ENCODE measurements around the gene C16orf74.

Gene C16orf74

DNA sequence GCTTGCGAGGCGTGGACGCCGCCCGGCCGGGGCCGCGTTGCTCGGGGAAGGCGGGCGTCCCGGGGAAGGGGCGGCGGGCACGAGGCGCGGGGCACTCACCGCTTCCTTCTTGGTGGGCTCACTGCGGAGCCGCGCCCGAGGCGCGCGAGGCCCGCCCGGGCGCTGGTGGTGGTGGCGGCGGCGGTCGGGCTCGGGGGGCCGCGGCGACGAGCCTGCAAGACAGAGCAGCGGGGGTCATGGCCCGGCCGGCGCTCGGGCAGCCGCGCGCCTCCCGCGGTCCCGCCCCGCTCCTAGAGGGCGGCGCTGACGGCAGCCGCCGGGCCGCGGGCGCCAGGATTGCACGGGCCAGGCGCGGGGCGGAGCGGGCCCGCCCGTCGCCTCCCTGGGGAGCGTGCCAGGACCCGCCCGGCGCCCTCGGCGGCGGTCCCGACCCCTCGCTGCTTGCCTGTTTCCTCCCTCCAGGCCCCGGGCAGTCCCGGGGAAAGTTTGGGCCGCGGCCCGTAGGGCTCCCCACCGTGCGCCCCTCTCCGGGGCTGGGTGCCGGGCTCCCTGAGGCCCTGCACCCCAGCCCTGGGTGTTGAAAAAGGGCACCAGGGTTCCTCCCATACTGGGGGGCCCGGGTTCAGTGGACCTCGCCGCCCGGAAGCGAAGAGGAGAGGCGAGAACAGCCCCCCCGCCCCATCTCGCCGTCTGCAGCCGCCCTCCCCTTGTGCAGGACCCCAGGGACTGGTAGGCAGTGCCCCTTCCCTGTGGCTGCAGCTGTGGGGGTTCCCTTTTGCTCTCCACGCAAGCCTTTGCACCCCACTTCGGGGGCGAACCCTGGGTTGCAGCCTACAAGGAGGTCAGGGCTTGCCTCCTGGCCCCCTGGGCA lies at the start of gene C16orf74:
C16orf74 (minus strand) TSS at position 270 of the 871 bp plus-strand sequence. CDS start 15,879 bp downstream, outside the sequence.
- DNase-seq (ENCODE audit: low read depth in 1 of 2, low spot score in 1 of 2) = peak; percentile 91 to 98
- TF ChIP-seq JUND (IDR thresholded peaks at IDR 0.05; ENCODE audit: low read depth) = no peak
- in situ Hi-C loops (cut with HindIII; ENCODE audit: low pct_unique_long_range_greater_than_20kb, low sequenced_read_pairs) = no loop called here

DNA sequence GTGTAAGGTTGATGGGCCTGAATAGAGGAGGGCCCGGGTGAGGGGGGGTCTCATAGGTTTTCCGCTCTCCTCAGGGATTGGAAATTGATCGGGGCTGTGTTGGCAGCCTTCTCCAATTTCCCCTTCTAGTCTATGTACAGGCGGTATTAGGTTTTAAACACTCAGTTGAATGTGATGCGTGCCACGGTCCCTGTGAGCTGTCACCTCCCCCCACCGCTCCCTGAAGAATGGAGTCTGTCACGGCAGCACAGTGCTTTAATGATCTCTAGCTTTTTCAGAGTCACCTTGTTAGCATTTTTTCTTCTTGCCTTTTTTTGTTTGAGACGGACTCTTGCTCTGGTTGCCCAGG lies 49.4 kb upstream of the C16orf74 start:
- no peak for TF ChIP-seq JUND (IDR thresholded peaks at IDR 0.05; ENCODE audit: low read depth)
- DNase-seq (ENCODE audit: low read depth in 1 of 2, low spot score in 1 of 2) = no peak
- in situ Hi-C loops (cut with HindIII; ENCODE audit: low pct_unique_long_range_greater_than_20kb, low sequenced_read_pairs) = no loop called here

DNA sequence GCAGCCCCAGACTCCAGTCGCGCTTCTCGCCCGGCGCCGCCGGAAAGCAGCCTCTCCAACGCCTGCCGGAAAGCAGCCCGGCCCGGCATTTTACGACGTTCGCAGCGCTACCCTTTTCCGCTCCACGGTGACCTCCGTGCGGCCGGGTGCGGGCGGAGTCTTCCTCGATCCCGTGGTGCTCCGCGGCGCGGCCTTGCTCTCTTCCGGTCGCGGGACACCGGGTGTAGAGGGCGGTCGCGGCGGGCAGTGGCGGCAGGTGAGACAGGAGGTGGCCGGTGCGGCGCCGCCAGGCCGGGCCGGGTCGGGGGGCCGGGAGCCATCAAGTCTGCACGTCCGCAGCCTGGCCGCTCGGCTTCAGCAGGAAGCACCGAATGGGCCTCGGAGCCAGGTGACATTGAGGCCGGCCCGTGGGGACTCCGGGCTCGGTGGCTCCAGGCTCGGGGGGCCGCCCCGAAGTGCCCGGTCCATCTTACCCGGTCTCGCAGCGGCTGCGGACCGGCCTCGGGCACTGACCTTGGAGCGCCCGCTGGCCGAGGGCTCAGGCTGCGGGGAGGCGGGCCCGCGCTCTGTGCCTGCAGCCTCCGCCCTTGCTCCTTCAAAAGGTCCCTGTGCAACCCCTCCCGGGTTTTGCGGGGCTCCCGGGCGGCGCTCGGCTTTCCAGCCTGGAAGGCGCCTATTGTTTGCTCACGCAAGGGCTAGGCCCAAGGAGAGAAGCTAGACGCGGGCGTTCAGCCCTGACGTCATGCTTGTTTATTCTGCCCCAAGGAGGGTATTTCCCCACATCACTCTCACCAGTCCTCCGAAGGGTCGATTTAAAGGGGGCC lies 48.8 kb upstream of the C16orf74 start, which contains the start of the genes COX4I1 and EMC8:
COX4I1 (plus strand) TSS at position 199 of the 824 bp plus-strand sequence. CDS start 1,511 bp downstream, outside the sequence.
EMC8 (minus strand) TSS at position 48 of the 824 bp plus-strand sequence. CDS start 249 bp downstream, outside the sequence.
- DNase-seq (ENCODE audit: low read depth in 1 of 2, low spot score in 1 of 2) = peak; percentile 94 to 97
- in situ Hi-C loops (cut with HindIII; ENCODE audit: low pct_unique_long_range_greater_than_20kb, low sequenced_read_pairs) = no loop called here
- TF ChIP-seq JUND (IDR thresholded peaks at IDR 0.05; ENCODE audit: low read depth) = no peak

DNA sequence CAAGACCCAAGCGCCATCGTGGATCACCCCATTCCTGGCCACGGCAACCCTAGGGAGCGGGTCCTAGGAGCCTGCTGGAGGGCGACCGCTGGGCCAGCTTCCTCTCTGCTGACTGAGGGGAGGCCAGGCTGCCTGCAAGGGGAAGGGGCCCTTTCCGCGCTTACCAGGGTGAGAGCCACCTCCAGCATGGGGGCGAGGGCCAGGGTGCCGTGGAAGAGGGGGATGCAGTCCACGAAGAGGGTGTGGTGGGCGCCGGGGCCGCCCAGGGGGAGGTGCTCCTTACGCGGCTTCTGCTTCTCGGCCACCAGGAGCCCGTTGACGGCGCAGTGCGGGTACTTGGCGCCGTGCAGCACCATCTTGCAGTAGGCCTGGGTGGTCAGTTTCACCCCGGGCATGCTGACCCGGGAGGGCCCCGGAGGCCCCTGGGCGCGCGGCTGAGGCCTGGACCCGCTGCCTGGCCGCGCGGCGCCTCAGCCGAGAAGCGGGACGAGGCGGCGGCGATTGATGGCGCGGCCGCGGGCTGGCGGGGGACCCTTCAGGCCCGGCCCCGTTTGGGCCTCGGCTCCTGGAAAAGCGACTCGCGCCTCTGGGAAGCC lies 48.1 kb upstream of the C16orf74 start:
- TF ChIP-seq JUND (IDR thresholded peaks at IDR 0.05; ENCODE audit: low read depth) = no peak
- DNase-seq (ENCODE audit: low read depth in 1 of 2, low spot score in 1 of 2) = no peak
- in situ Hi-C loops (cut with HindIII; ENCODE audit: low pct_unique_long_range_greater_than_20kb, low sequenced_read_pairs) = no loop called here

DNA sequence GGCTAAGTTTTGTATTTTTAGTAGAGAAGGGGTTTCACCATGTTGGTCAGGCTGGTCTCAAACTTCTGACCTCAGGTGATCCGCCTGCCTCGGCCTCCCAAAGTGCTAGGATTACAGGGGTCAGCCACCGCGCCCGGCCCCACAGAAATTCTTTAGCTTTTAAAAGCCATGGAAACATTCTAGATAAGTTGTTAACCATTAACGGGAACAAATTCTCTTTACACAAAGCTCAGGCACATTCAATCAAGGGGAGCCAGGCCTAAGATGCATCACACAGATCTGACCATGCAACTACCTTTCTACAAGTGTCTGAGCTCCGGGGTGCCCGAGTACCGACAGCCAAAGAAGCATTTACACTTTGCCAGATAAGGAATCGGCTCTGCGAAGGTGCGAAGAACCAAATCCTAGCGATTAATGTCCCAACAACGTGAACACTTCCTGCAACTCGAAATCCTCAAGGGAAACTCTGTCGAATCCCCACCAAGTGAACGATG lies 47.4 kb upstream of the C16orf74 start:
- no peak for DNase-seq (ENCODE audit: low read depth in 1 of 2, low spot score in 1 of 2)
- TF ChIP-seq JUND (IDR thresholded peaks at IDR 0.05; ENCODE audit: low read depth) = no peak
- in situ Hi-C loops (cut with HindIII; ENCODE audit: low pct_unique_long_range_greater_than_20kb, low sequenced_read_pairs) = no loop called here

DNA sequence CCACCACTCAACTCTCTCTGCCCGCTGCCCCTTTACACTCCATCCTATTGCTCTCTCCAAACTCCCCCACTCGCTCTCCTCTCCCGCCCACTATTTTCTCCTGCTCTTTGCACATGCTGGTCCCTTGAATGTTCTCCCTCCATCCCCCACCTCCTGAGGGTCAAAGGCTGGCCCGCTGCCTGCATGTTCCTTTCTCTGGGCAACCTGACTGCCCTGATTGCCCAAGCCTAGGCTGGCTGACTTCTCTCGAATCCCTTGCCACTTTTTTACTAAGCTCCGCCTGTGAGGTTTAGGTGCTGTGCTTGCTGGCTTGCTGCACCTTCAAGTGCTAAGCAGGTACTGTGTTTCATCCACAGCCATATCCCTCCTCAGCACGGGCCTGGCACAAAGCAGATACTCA lies 45.7 kb upstream of the C16orf74 start:
- in situ Hi-C loops (cut with HindIII; ENCODE audit: low pct_unique_long_range_greater_than_20kb, low sequenced_read_pairs) = no loop called here
- TF ChIP-seq JUND (IDR thresholded peaks at IDR 0.05; ENCODE audit: low read depth) = no peak
- DNase-seq (ENCODE audit: low read depth in 1 of 2, low spot score in 1 of 2) = no peak

DNA sequence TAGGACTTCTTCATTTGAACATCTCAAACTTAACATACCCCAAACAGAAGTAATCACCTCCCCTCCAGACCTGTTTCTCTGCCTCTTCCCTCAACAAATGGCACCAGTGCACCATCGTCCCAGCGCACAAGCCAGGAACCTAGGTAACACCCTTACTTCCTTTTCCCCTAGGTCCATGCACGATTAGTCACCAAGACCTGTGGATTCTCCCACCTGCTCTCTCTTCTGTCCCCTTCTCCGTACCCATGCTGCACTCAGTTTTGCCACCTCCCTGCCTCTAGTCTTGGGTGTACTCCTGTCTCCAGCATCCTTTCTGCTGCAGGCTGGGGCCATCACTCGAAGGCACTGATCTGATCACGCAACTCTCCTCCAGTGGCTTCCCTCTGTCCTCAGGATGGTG lies 45.3 kb upstream of the C16orf74 start:
- in situ Hi-C loops (cut with HindIII; ENCODE audit: low pct_unique_long_range_greater_than_20kb, low sequenced_read_pairs) = no loop called here
- no peak for TF ChIP-seq JUND (IDR thresholded peaks at IDR 0.05; ENCODE audit: low read depth)
- no peak for DNase-seq (ENCODE audit: low read depth in 1 of 2, low spot score in 1 of 2)

DNA sequence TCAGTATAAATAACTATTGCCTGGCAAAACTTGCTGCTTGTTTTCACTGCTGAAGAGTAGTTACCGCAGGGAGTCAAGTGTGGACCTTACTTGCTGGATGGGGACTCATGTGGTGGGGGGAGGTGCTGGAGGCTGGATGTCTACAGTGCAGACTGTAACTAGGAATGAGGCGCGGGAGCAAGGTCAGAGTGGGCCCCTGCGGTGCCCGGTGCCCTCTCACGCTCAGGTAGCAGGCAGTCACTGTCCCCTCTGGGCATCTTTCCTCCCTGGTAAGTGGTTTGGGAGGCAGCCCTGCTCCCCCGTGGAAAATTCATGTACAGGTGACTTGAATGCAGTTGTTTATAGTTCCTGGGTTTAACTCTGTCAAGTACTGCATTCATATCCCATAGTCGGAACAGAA lies 43.8 kb upstream of the C16orf74 start:
- no peak for TF ChIP-seq JUND (IDR thresholded peaks at IDR 0.05; ENCODE audit: low read depth)
- in situ Hi-C loops (cut with HindIII; ENCODE audit: low pct_unique_long_range_greater_than_20kb, low sequenced_read_pairs) = no loop called here
- DNase-seq (ENCODE audit: low read depth in 1 of 2, low spot score in 1 of 2) = no peak

DNA sequence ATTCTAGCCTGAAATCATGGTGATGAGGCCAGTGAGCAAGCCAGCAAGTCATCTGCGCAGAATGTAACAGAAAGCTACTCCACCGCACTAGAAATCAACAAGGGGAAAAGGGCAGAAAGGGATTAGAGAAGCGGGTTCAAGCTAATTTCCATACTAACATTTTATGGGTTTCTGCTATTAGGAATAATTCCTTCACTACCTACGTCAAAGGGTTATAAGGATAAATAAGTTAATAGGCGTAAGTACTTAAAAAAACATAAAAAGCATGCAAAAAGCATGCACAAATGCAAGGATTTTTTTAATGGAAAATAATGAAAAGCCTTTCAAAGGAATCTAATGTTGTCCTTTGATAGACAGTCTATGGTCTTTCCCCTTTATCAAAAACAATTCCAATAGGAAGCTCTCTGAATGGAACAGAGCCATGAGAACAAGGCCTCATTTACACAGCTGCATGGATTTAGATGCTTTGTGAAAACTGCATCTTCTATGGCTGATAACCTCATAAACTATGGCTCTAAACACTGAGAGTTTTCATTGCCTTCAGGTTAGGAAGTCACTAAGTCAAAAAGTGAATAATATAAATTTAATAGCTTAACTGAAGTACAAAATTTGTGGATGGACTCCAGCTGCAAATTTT lies 42.9 kb upstream of the C16orf74 start:
- in situ Hi-C loops (cut with HindIII; ENCODE audit: low pct_unique_long_range_greater_than_20kb, low sequenced_read_pairs) = no loop called here
- no peak for TF ChIP-seq JUND (IDR thresholded peaks at IDR 0.05; ENCODE audit: low read depth)
- DNase-seq (ENCODE audit: low read depth in 1 of 2, low spot score in 1 of 2) = no peak

DNA sequence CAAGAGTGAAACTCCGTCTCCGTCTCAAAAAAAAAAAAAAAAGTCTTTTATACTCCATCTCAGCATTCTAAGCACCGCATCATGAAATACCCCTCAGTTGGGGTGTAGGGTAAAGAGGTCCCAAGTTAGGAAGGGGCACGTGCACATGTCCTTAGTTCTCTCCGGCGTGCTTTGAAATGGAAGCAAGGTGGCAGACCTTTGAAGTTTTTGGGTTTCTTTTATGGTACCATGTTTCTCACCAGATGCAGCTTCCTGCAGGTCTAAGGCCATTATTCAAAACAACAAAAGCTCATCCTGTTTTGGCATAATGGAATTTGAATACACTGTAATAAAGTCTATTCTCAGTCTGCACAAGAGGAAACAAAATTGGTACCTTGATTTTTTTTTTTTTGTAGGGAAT lies 38.9 kb upstream of the C16orf74 start:
- no peak for DNase-seq (ENCODE audit: low read depth in 1 of 2, low spot score in 1 of 2)
- TF ChIP-seq JUND (IDR thresholded peaks at IDR 0.05; ENCODE audit: low read depth) = no peak
- in situ Hi-C loops (cut with HindIII; ENCODE audit: low pct_unique_long_range_greater_than_20kb, low sequenced_read_pairs) = no loop called here

DNA sequence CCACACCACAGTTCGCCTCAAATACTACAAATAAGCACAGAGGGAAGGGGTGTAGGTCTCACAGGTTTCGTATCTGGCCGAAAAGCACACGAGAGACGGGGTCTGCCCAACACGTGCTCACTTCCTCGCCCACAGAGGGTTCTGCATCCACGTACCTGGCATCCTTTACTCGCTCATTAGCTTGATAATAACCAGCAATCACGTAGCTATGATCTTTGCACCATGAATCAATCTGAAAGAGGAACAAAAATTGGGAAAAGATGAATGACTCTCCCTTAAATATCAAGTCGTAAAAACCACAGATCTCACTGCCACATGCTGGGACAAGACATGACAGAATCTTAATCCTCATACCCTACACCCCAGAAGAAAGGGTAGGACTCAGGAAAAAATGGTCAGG lies 37.9 kb upstream of the C16orf74 start:
- DNase-seq (ENCODE audit: low read depth in 1 of 2, low spot score in 1 of 2) = no peak
- in situ Hi-C loops (cut with HindIII; ENCODE audit: low pct_unique_long_range_greater_than_20kb, low sequenced_read_pairs) = no loop called here
- no peak for TF ChIP-seq JUND (IDR thresholded peaks at IDR 0.05; ENCODE audit: low read depth)

DNA sequence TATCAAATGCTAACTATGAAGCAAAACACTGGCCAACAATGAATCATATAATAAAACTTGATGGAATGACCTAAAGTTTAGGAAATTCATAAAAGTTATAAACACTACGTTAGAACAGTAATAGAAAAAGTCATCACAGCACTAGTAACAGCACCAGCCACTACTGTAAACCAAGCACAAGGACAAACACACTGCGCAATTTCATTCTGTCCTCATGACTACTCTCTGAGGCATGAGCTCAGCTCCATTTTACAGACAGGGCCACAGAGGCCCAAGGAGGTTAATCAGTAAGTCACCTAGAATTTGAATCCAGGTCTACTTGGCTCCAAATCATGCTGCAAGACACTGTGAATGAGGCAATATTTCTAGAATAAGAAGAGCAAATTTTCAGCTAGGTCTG lies 35.0 kb upstream of the C16orf74 start:
- no peak for TF ChIP-seq JUND (IDR thresholded peaks at IDR 0.05; ENCODE audit: low read depth)
- in situ Hi-C loops (cut with HindIII; ENCODE audit: low pct_unique_long_range_greater_than_20kb, low sequenced_read_pairs) = no loop called here
- no peak for DNase-seq (ENCODE audit: low read depth in 1 of 2, low spot score in 1 of 2)
